ENCODE results near the gene ADAM33. TPM values are rescaled to one million over a fixed set of nuclear protein-coding genes. Genes with fewer than 3 reads are reported as not detected.

ADAM33 gene
- total RNA-seq, 1 donor from 2014 or later: not detected

- TF ChIP-seq CTCF (conservative IDR thresholded peaks at IDR 0.05; ENCODE audit: low read depth, low read length): peak; percentile 87
- no peak for DNase-seq (ENCODE audit: low read depth)
- H3K4me3 ChIP-seq (ENCODE audit: low read depth, low read length): no peak overlapping the region
Observed at GRCh38 chr20:3716195-3716834, 34.5 kb upstream of the ADAM33 start.

DNA sequence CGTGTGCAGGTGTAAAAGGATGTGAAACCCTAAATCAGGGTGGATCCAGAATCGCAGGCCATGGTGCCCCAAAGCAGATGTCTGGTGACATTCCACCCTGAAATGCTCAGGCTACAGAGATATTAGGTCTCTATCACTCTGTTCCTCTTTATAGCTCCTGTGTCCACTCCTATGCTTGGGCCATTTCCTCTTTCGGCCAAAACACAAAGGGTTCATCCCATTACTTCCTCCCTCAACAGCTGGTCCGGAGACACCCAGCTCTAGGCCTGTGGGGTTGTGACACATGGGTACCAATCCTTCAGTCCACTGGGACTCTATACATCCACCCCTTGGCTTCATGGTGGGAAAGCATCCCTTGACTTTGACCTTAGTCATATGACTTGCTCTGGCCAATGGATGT is 32.3 kb upstream of the ADAM33 start:
- no peak for DNase-seq (ENCODE audit: low read depth)
- no peak for TF ChIP-seq CTCF (conservative IDR thresholded peaks at IDR 0.05; ENCODE audit: low read depth, low read length)
- H3K4me3 ChIP-seq (ENCODE audit: low read depth, low read length): no peak overlapping the region

DNA sequence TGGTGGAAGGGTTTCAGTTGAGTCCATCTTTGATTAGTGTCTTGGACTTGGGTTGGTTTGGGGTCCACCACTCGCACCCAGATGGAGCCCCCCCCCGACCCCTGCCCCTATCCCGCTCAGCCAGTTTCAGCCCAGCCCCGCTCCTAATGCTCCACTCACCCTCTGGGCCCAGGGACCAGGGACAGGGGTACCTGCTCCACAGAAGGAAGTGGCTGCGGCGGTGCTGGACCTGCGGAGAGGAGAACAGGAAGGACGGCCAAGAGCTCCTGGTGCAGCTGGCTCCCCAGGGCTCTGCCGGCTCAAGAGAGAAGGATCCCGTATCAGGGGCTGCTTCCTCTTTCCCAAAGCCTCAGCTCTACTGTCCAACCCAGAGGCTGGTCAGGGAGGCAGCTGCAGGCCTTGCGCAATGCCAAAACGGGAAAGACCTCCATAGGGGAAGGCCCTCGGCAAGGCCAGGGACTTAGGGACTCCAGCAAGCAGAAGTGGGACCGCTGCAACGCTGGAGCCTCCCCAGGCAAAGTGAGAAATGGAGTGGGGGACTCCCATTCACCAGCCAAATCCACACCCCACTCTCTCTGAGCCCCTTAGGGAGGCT is 30.6 kb upstream of the ADAM33 start, which contains the start of gene SIGLEC1:
Gene SIGLEC1, minus strand, starts transcription at position 322 of the 595 bp plus-strand sequence. CDS start 5,472 bp downstream, outside the sequence.
- no peak for DNase-seq (ENCODE audit: low read depth)
- TF ChIP-seq CTCF (conservative IDR thresholded peaks at IDR 0.05; ENCODE audit: low read depth, low read length): no peak
- H3K4me3 ChIP-seq (ENCODE audit: low read depth, low read length): no peak within 1 kb of the TSS

DNA sequence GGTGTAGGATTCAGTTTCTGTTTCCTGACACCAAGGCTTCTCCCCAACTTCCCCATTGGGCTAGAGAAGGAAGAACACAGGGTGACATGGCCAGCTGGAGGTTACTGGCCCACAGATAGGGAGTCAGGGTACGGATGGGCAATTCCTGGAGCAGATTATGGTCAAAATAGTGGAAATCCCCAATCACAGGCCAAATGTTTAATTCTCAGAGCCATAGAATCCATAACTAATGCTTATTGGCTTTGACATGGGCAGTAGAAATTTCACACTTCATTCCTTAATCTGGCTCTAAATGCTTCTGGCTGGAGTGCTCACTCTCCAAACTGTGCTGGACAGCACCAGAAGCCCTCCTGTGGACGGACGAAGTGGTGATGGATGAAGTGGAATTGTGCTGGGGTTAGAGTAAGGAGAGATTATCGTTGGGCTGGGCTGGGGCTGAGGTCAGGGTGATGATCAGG is 29.7 kb upstream of the ADAM33 start:
- no peak overlapping the region for H3K4me3 ChIP-seq (ENCODE audit: low read depth, low read length)
- DNase-seq (ENCODE audit: low read depth): no peak
- TF ChIP-seq CTCF (conservative IDR thresholded peaks at IDR 0.05; ENCODE audit: low read depth, low read length): no peak

GRCh38 chr20:3710703-3711483 is 29.1 kb upstream of the ADAM33 start:
- no peak for DNase-seq (ENCODE audit: low read depth)
- TF ChIP-seq CTCF (conservative IDR thresholded peaks at IDR 0.05; ENCODE audit: low read depth, low read length): peak; percentile 88

GRCh38 chr20:3710011-3710466 is 28.2 kb upstream of the ADAM33 start:
- no peak overlapping the region for H3K4me3 ChIP-seq (ENCODE audit: low read depth, low read length)
- no peak for DNase-seq (ENCODE audit: low read depth)
- TF ChIP-seq CTCF (conservative IDR thresholded peaks at IDR 0.05; ENCODE audit: low read depth, low read length): no peak

More at GRCh38 chr20:3710703-3711483, 29.1 kb upstream of the ADAM33 start:
- H3K4me3 ChIP-seq (ENCODE audit: low read depth, low read length): no peak overlapping the region

Measured in epithelial cell of proximal tubule (primary cell).